Effector CD8-positive, alpha-beta T cell (primary cell): ENCODE results near the gene ELOVL1.

Experiments
- DNase-seq: peaks from one replicate; lab custom pipeline; 2025; lab: John Stamatoyannopoulos, UW

ELOVL1 gene

DNA sequence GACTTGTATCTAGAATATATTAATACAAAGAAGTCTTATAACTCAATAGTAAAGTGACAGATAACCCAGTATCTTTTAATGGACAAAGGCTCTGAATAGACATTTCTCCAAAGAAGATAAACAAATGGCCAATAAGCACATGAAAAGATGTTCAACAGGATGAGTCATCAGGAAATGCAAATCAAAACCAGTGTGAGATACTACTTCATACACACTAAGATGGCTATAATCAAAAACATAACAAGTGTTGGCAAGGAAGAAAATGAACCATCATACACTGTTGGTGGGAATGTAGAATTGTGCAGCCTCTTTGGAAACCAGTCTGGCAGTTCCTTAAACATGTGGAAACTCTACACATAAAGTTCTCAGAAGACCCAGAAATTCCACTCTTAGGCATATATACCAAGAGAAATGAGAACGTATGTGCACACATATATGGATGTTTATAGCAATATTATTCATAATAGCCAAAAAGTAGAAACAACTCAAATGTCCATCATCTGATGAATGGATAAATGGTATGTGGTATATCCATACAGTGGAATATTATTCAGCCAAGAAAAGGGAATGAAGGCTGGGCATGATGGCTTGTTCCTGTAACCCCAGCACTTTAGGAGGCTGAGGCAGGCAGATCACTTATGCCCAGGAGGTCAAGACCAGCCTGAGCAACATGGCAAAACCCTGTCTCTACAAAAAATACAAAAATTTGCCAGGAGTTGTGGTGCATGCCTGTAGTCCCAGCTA, 40.1 kb downstream of the ELOVL1 start:
- no peak for DNase-seq

DNA sequence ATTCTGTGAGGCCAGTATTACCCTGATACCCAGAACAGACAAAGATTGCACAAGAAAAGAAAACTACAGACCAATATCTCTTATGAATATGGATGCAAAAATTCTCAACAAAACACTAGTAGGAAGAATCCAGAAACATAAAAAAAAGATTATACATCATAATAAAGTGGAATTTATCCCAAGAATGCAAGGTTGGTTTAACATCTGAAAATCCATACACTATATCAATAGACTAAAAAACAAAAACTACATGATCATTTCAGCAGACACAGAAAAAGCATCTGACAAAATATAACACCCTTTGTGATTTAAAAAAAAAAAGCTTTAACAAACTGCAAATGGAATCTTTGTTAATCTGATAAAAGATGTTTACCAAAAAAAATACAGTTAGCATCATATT, 42.4 kb downstream of the ELOVL1 start:
- DNase-seq, result no peak

- no peak for DNase-seq
These were observed 43.0 kb downstream of the ELOVL1 start for GRCh38 chr1:43324810-43325209.

- DNase-seq, result no peak
These were observed 45.3 kb downstream of the ELOVL1 start for GRCh38 chr1:43322506-43322905.

- no peak for DNase-seq
These were observed 46.4 kb downstream of the ELOVL1 start for GRCh38 chr1:43321331-43321891.

GRCh38 chr1:43319766-43320165, 48.0 kb downstream of the ELOVL1 start:
- no peak for DNase-seq

DNA sequence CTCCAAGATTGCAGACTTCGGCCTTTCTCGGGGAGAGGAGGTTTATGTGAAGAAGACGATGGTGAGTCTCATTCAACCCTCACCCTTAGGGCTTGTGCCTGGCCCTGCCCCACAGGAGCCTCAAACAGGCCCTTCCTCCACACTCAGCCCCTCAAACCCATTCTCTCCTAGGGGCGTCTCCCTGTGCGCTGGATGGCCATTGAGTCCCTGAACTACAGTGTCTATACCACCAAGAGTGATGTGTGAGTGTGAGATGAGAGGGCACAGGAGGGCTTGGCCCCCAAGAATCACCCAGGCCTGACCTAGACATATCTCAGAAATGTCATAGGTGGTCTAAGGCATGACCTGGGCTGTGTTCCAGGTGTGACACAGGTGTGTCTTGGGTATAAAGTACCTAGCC, 48.5 kb downstream of the ELOVL1 start:
- DNase-seq, result no peak

DNA sequence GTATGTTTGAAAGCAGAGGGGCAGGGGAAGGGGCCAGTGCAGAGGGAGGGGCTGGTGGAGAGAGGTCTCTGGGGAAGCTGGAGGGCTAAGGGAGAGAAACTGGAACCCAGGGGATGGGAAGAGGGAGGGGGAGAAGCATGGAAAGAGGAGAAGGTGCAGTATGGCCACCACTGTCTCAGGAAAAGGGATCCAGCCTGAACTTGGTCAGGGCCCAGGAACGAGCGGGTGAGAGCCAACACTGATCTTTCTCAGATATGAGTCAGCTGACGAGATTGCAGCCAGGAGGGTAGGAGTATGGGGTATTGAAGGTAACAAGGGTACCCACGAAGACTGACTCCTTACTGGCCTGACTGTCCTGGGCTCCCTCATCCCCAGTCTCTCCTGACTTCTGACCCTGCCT, 49.0 kb downstream of the ELOVL1 start:
- no peak for DNase-seq

GRCh38 chr1:43317817-43318471, 49.9 kb downstream of the ELOVL1 start:
- no peak for DNase-seq

- DNase-seq, result no peak
These were observed 50.9 kb downstream of the ELOVL1 start for GRCh38 chr1:43316738-43317520.

DNA sequence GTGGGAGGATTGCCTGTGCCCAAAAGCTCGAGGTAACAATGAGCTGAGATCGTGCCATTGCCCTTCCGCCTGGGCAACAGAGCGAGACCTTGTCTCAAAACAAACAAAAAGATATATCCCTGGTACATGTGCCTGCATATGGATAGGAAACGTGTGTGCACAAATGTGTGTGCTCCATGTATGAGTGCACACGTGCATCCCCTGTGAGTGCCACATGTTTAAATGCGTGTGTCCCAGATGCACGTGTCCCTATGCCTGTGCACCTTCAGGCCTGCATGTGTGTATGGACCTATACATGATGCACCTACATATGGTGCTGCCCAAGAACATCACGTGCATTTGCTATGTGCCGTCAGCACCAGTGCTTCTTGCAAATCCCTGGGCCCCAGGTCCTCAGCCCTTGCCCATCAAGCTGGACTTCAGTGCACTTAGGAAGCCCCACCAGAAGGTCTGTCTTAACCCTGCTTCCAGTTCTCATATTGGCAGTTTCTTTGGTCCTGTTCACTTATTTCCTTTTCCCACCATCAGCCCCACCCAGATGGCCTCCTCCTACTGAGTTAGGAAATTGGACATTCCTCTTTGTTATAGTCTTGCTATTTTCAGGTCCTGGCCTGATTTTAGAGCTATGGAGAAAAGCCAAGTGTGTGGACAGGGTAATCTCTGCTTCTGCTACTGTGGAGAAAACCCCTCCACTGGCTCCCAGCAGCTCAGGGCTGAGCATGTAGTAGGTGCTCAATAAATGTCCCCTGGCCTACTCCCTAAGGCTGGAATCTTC, 51.7 kb downstream of the ELOVL1 start:
- DNase-seq, result no peak

DNA sequence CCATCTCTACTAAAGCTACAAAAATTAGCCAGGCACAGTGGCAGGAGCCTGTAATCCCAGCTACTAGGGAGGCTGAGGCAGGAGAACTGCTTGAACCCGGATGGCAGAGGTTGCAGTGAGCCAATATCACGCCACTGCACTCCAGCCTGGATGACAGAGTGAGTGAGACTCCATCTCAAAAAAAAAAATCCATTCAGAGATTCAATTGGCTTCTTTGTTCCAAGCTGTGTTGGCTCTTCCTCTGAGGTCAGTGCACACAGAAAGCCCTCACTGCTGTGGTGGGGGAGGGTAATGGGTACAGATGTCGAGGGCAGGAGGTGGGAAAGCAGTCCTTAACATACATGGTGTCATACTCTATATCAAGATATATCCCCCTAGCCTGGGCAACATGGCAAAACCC, 52.3 kb downstream of the ELOVL1 start:
- no peak for DNase-seq

DNA sequence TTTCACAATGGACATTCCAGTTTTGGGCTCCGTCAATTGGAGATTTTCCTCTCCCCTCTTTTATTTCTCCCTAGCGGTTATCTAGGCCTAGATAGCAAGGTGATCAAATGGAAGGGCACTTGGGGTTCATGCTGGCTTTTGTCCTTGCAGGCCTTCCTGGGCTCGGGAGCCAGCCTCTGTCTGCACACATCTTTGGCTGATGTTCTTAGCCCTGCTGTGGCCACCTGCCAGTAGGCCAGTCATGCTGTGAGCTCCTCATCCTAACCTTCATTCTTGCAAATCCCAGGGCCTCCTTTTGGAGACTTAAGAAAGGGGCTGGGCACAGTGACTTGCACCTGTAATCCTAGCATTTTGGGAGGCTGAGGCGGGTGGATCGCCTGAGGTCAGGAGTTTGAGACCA, 53.6 kb downstream of the ELOVL1 start:
- DNase-seq, result no peak

- DNase-seq, result no peak
These were observed 54.0 kb downstream of the ELOVL1 start for GRCh38 chr1:43313771-43314170.
